ENCODE data around the gene MAS1L.

The MAS1L gene

GRCh38 chr6:29487660-29488059 lies at the start of gene MAS1L:
Gene MAS1L, minus strand, starts transcription at chr6:29487956. Its CDS starts 54 bp downstream, at chr6:29487902.
- no peak for FAIRE-seq

- no peak for FAIRE-seq
Measured at GRCh38 chr6:29532320-29532951, 44.7 kb upstream of the MAS1L start.

- FAIRE-seq, result no peak
Measured at GRCh38 chr6:29531668-29532067, 43.9 kb upstream of the MAS1L start.

- no peak for FAIRE-seq
Measured at GRCh38 chr6:29530671-29531310, 43.0 kb upstream of the MAS1L start.

GRCh38 chr6:29529956-29530355 lies 42.2 kb upstream of the MAS1L start:
- FAIRE-seq, result no peak

- FAIRE-seq, result no peak
Measured at GRCh38 chr6:29528988-29529560, 41.3 kb upstream of the MAS1L start.

- no peak for FAIRE-seq
Measured at GRCh38 chr6:29528300-29528931, 40.7 kb upstream of the MAS1L start.

GRCh38 chr6:29527564-29527963 lies 39.8 kb upstream of the MAS1L start:
- FAIRE-seq, result no peak

- FAIRE-seq, result no peak
Measured at GRCh38 chr6:29527126-29527525, 39.4 kb upstream of the MAS1L start.

- no peak for FAIRE-seq
Measured at GRCh38 chr6:29525311-29525639, 37.5 kb upstream of the MAS1L start.

GRCh38 chr6:29524444-29525310 lies 36.9 kb upstream of the MAS1L start:
- no peak for FAIRE-seq

- FAIRE-seq, result no peak
Measured at GRCh38 chr6:29524044-29524443, 36.3 kb upstream of the MAS1L start.

- no peak for FAIRE-seq
Measured at GRCh38 chr6:29522227-29522626, 34.5 kb upstream of the MAS1L start.

- FAIRE-seq, result no peak
Measured at GRCh38 chr6:29521006-29521680, 33.4 kb upstream of the MAS1L start.

GRCh38 chr6:29520232-29520631 lies 32.5 kb upstream of the MAS1L start:
- FAIRE-seq, result no peak

- no peak for FAIRE-seq
Measured at GRCh38 chr6:29519291-29520010, 31.7 kb upstream of the MAS1L start.

GRCh38 chr6:29517728-29518440 lies 30.1 kb upstream of the MAS1L start:
- no peak for FAIRE-seq

- FAIRE-seq, result no peak
Measured at GRCh38 chr6:29517245-29517644, 29.5 kb upstream of the MAS1L start.

GRCh38 chr6:29516108-29516507 lies 28.4 kb upstream of the MAS1L start:
- FAIRE-seq, result no peak

- FAIRE-seq, result no peak
Measured at GRCh38 chr6:29510746-29511300, 23.1 kb upstream of the MAS1L start.

GRCh38 chr6:29510202-29510601 lies 22.4 kb upstream of the MAS1L start:
- FAIRE-seq, result no peak

All from G401.6 (cell line).